Gastrocnemius medialis (tissue), 4 donors: ENCODE results near the gene PPIP5K2.

Source experiments
- CTCF ChIP-seq, 5 experiments: fragments of 450-650 bp in 3 of 5; fragments of 200-600 bp in 2 of 5; sonication (generic) in 2 of 5; IDR thresholded peaks in 4 of 5; conservative IDR thresholded peaks in 1 of 5; 1 replicate in 4 of 5; 2 replicates in 1 of 5; pipeline ENCODE4 v1.5.1; 2016 to 2019; ENCODE audit warnings: antibody characterized with exemption in 5 of 5, mild to moderate bottlenecking in 3 of 5, moderate library complexity in 3 of 5
- POLR2A ChIP-seq, 2 donors: fragments of 450-650 bp; IDR thresholded peaks; one replicate each; pipeline ENCODE4 v1.6.1; 2017; ENCODE audit warnings: antibody characterized with exemption in 2 of 2, mild to moderate bottlenecking in 2 of 2, moderate library complexity in 2 of 2

GRCh38 chr5:103079796-103080195 is 40.3 kb upstream of the PPIP5K2 start:
- TF ChIP-seq CTCF (IDR thresholded peaks at IDR 0.05 in 4 of 5, conservative IDR thresholded peaks at IDR 0.05 in 1 of 5) (no peak), POLR2A (IDR thresholded peaks at IDR 0.05) (no peak)
